ENCODE data around the gene C2. TPM values are rescaled to one million over a fixed set of nuclear protein-coding genes. Genes with fewer than 3 reads are reported as not detected.

The C2 gene
- total and polyA plus RNA-seq, 2 donors (not counting 1 experiment from before 2014, with no cell fraction given) = 0.28 to 3.4 TPM

- ATAC-seq (ENCODE audit: low read depth) (no peak), DNase-seq (no peak)
- no peaks in the 10 kb centered on the region for H3K79me2 ChIP-seq (ENCODE audit: control insufficient read depth, insufficient read depth, low read length)
- Mint-ChIP-seq H3K27me3 (peaks cover 22% of the 10 kb centered on the region), H3K27ac (no peak overlapping the region), H3K9me3 (ENCODE audit: insufficient read depth) (no peaks in the 10 kb centered on the region), H3K4me1 (peaks cover 1% of the 10 kb centered on the region), H3K4me3 (no peak overlapping the region)
- H3K4me2 ChIP-seq (replicated peaks; ENCODE audit: low read depth, low read length, poor library complexity, severe bottlenecking) = no peak overlapping the region
- no peak overlapping the region for H2AFZ ChIP-seq (ENCODE audit: insufficient read depth, low read depth, low read length, poor library complexity, severe bottlenecking)
- no peak overlapping the region for H3K27ac ChIP-seq (ENCODE audit: low read length in 2 of 2)
- POLR2A ChIA-PET = no interaction called here
- no peaks in the 10 kb centered on the region for H3K27me3 ChIP-seq (replicated peaks in 1 of 4; ENCODE audit: control extremely low read depth in 1 of 4, control insufficient read depth in 3 of 4, insufficient read depth in 4 of 4, low read length in 3 of 4)
- no peaks in the 10 kb centered on the region for H3K36me3 ChIP-seq (replicated peaks in 1 of 2; ENCODE audit: control extremely low read depth in 1 of 2, control insufficient read depth in 1 of 2, extremely low read depth in 1 of 2, insufficient read depth in 2 of 2, low read length in 1 of 2)
- no peaks in the 10 kb centered on the region for H3K4me1 ChIP-seq (ENCODE audit: control insufficient read depth in 2 of 2, insufficient read depth in 2 of 2, low read length in 2 of 2)
- intact Hi-C loops (cut with micrococcal nuclease) = no loop called here
- no peak for TF ChIP-seq CTCF (IDR thresholded peaks at IDR 0.05)
- TF ChIP-seq EZH2 (IDR thresholded peaks at IDR 0.05; ENCODE audit: borderline replicate concordance, insufficient read depth, low read depth, low read length, poor library complexity, severe bottlenecking) = no peak
- CTCF ChIA-PET = no interaction called here
- no peaks in the 10 kb centered on the region for H4K20me1 ChIP-seq (ENCODE audit: control insufficient read depth, insufficient read depth, low read length, poor library complexity, severe bottlenecking)
- H3K9ac ChIP-seq (ENCODE audit: low read length) = no peak overlapping the region
- 85% methylated on average over 10 of the region's 11 CpGs for WGBS (ENCODE audit: insufficient coverage)
- no peak overlapping the region for H3K4me3 ChIP-seq (ENCODE audit: control extremely low read depth in 1 of 5, extremely low read depth in 1 of 5, insufficient read depth in 1 of 5, low read depth in 2 of 5, low read length in 4 of 5)
- H3K9me3 ChIP-seq (ENCODE audit: control extremely low read depth in 1 of 3, control insufficient read depth in 2 of 3, insufficient read depth in 1 of 3, low read length in 2 of 3) = no peaks in the 10 kb centered on the region
These were observed 15.5 kb upstream of the C2 start for GRCh38 chr6:31911826-31912585.

GRCh38 chr6:31915351-31915750, 12.2 kb upstream of the C2 start:
- DNase-seq (no peak), ATAC-seq (ENCODE audit: low read depth) (no peak)
- no peak for TF ChIP-seq CTCF (IDR thresholded peaks at IDR 0.05)
- no peak for TF ChIP-seq EZH2 (IDR thresholded peaks at IDR 0.05; ENCODE audit: borderline replicate concordance, insufficient read depth, low read depth, low read length, poor library complexity, severe bottlenecking)
- intact Hi-C loops (cut with micrococcal nuclease) = no loop called here
- no peak overlapping the region for H3K4me3 Mint-ChIP-seq
- POLR2A ChIA-PET = no interaction called here
- no peaks in the 10 kb centered on the region for H3K4me1 Mint-ChIP-seq
- H3K9me3 ChIP-seq (ENCODE audit: control extremely low read depth in 1 of 3, control insufficient read depth in 2 of 3, insufficient read depth in 1 of 3, low read length in 2 of 3) = no peaks in the 10 kb centered on the region
- CTCF ChIA-PET = interaction anchor here (1.3 kb wide), 1 partner anchor 25 kb away, joined by 4 read pairs; no protein-coding TSS in a partner anchor
- H3K4me3 ChIP-seq (ENCODE audit: control extremely low read depth in 1 of 5, extremely low read depth in 1 of 5, insufficient read depth in 1 of 5, low read depth in 2 of 5, low read length in 4 of 5) = no peak overlapping the region
- H3K27me3 Mint-ChIP-seq = peaks cover 15% of the 10 kb centered on the region
- no peak overlapping the region for H3K4me2 ChIP-seq (replicated peaks; ENCODE audit: low read depth, low read length, poor library complexity, severe bottlenecking)
- no peak overlapping the region for H3K27ac ChIP-seq (ENCODE audit: low read length in 2 of 2)
- H3K36me3 ChIP-seq (replicated peaks in 1 of 2; ENCODE audit: control extremely low read depth in 1 of 2, control insufficient read depth in 1 of 2, extremely low read depth in 1 of 2, insufficient read depth in 2 of 2, low read length in 1 of 2) = no peaks in the 10 kb centered on the region
- H2AFZ ChIP-seq (ENCODE audit: insufficient read depth, low read depth, low read length, poor library complexity, severe bottlenecking) = no peak overlapping the region
- no peak overlapping the region for H3K27ac Mint-ChIP-seq
- no peaks in the 10 kb centered on the region for H3K27me3 ChIP-seq (replicated peaks in 1 of 4; ENCODE audit: control extremely low read depth in 1 of 4, control insufficient read depth in 3 of 4, insufficient read depth in 4 of 4, low read length in 3 of 4)
- no peaks in the 10 kb centered on the region for H3K4me1 ChIP-seq (ENCODE audit: control insufficient read depth in 2 of 2, insufficient read depth in 2 of 2, low read length in 2 of 2)
- no peaks in the 10 kb centered on the region for H3K79me2 ChIP-seq (ENCODE audit: control insufficient read depth, insufficient read depth, low read length)
- no peak overlapping the region for H3K9ac ChIP-seq (ENCODE audit: low read length)
- H4K20me1 ChIP-seq (ENCODE audit: control insufficient read depth, insufficient read depth, low read length, poor library complexity, severe bottlenecking) = no peaks in the 10 kb centered on the region
- no peaks in the 10 kb centered on the region for H3K9me3 Mint-ChIP-seq (ENCODE audit: insufficient read depth)

Measured in B cell (primary cell).